ENCODE data around the gene FGD1. TPM values are rescaled to one million over a fixed set of nuclear protein-coding genes. Genes with fewer than 3 reads are reported as not detected.
A peak's percentile ranks its signal among the peaks of the same experiment; 100 is the strongest.
"Not testable (repeated sequence)": the region's sequence is repeated elsewhere in the genome, so short reads cannot be mapped to it uniquely, and the experiment has no call there.

The FGD1 gene
- total RNA-seq (under 1 TPM in 1 of 2 experiments, not detected in 1; 0.11 TPM), polyA plus RNA-seq (1 to 10 TPM in 2 of 3 donors, under 1 TPM in 1; 0.89 to 1.8 (median 1.0) TPM), total RNA-seq (0 to 0.43 (median 0.03) reads per million in 6 experiments)

GRCh38 chrX:54495814-54496516 is at the start of gene FGD1:
FGD1 (minus strand) TSS chrX:54496234; CDS start chrX:54495432, 802 bp downstream.
- H3K36me3 Mint-ChIP-seq = peaks cover 0 to 3% (median 3%) of the 10 kb centered on the region in 3 donors
- H3K27ac Mint-ChIP-seq = peak within 1 kb of the TSS in 4 of 10 donors; percentile 22 to 64 (median 24)
- POLR2A ChIA-PET = no interaction called here
- ATAC-seq (peak; percentile 42 to 70), DNase-seq (peak in 5 of 10 donors; percentile 1 to 43 (median 19))
- H3K4me3 Mint-ChIP-seq = peak within 1 kb of the TSS; percentile 54 to 85 (median 74)
- H3K4me1 Mint-ChIP-seq = peaks cover 0 to 13% (median 8%) of the 10 kb centered on the region in 4 donors
- peaks cover 13 to 46% (median 31%) of the 10 kb centered on the region in 5 donors for H3K27me3 Mint-ChIP-seq
- peaks cover 0 to 7% (median 0%) of the 10 kb centered on the region in 9 donors for H3K9me3 Mint-ChIP-seq

GRCh38 chrX:54542239-54542638 is 46.2 kb upstream of the FGD1 start:
- H3K4me1 Mint-ChIP-seq, H3K27me3 Mint-ChIP-seq, POLR2A ChIA-PET, ATAC-seq, H3K4me3 Mint-ChIP-seq, H3K9me3 Mint-ChIP-seq, H3K27ac Mint-ChIP-seq, DNase-seq: not testable (repeated sequence)
- H3K36me3 Mint-ChIP-seq = peaks cover 4 to 77% (median 17%) of the 10 kb centered on the region in 3 donors

GRCh38 chrX:54540289-54540688 is 44.3 kb upstream of the FGD1 start:
- POLR2A ChIA-PET = no interaction called here
- no peak overlapping the region for H3K4me3 Mint-ChIP-seq
- peaks cover 0 to 2% (median 0%) of the 10 kb centered on the region in 9 donors for H3K9me3 Mint-ChIP-seq
- peaks cover 4 to 81% (median 17%) of the 10 kb centered on the region in 3 donors for H3K36me3 Mint-ChIP-seq
- no peak overlapping the region for H3K27ac Mint-ChIP-seq
- no peaks in the 10 kb centered on the region for H3K27me3 Mint-ChIP-seq
- ATAC-seq (no peak), DNase-seq (no peak)
- H3K4me1 Mint-ChIP-seq = peaks cover 1 to 7% (median 5%) of the 10 kb centered on the region in 4 donors

GRCh38 chrX:54534271-54534670 is 38.2 kb upstream of the FGD1 start:
- Mint-ChIP-seq H3K4me3 (peak overlapping the region in 8 of 10 donors; percentile 0 to 70 (median 42)), H3K27ac (peak overlapping the region in 3 of 10 donors; percentile 36 to 78 (median 57)), H3K36me3 (peaks cover 0 to 51% (median 3%) of the 10 kb centered on the region in 3 donors), H3K9me3 (peaks cover 0 to 4% (median 0%) of the 10 kb centered on the region in 9 donors), H3K27me3 (no peaks in the 10 kb centered on the region), H3K4me1 (peaks cover 15 to 49% (median 40%) of the 10 kb centered on the region in 4 donors)
- no peak for ATAC-seq
- no peak for DNase-seq
- POLR2A ChIA-PET = interaction anchor here (0.9 kb wide), 1 partner anchor 352 kb away, joined by 3 read pairs; no protein-coding TSS in a partner anchor

- DNase-seq = peak in 1 of 10 donors; percentile 4
- peaks cover 3 to 25% (median 5%) of the 10 kb centered on the region in 3 donors for H3K36me3 Mint-ChIP-seq
These were observed 34.4 kb upstream of the FGD1 start for GRCh38 chrX:54530357-54530900.

GRCh38 chrX:54529552-54530356 is 33.7 kb upstream of the FGD1 start, which contains the start of gene GNL3L:
GNL3L (plus strand) TSS chrX:54530219; CDS start chrX:54532567, 2,348 bp downstream.
- Mint-ChIP-seq H3K4me3 (peak within 1 kb of the TSS; percentile 88 to 96 (median 94)), H3K4me1 (peaks cover 14 to 41% (median 34%) of the 10 kb centered on the region in 4 donors), H3K9me3 (peaks cover 0 to 9% (median 3%) of the 10 kb centered on the region in 9 donors), H3K27ac (peak within 1 kb of the TSS; percentile 90 to 98 (median 97)), H3K27me3 (no peaks in the 10 kb centered on the region), H3K36me3 (peaks cover 3 to 23% (median 5%) of the 10 kb centered on the region in 3 donors)
- ATAC-seq (peak; percentile 89 to 90), DNase-seq (peak; percentile 68 to 90 (median 76))
- POLR2A ChIA-PET = interaction anchor here (0.5 to 2.9 kb wide), 9 partner anchors 89 to 846 kb away, joined by 3 to 37 read pairs (median 4); partner anchors contain the start of genes APEX2, PHF8 and TSR2

More at GRCh38 chrX:54530357-54530900, 34.4 kb upstream of the FGD1 start:
- no peaks in the 10 kb centered on the region for H3K27me3 Mint-ChIP-seq
- peak overlapping the region; percentile 90 to 98 (median 97) for H3K27ac Mint-ChIP-seq
- H3K4me1 Mint-ChIP-seq = peaks cover 14 to 44% (median 35%) of the 10 kb centered on the region in 4 donors
- peak overlapping the region; percentile 88 to 96 (median 94) for H3K4me3 Mint-ChIP-seq
- POLR2A ChIA-PET = interaction anchor here (0.7 to 2.9 kb wide), 9 partner anchors 90 to 846 kb away, joined by 3 to 37 read pairs (median 5); partner anchors contain the start of genes APEX2, PHF8 and TSR2
- ATAC-seq = peak; percentile 30 to 32
- peaks cover 0 to 9% (median 3%) of the 10 kb centered on the region in 9 donors for H3K9me3 Mint-ChIP-seq

GRCh38 chrX:54529151-54529550 is 33.1 kb upstream of the FGD1 start:
- H3K9me3 Mint-ChIP-seq = peaks cover 0 to 9% (median 3%) of the 10 kb centered on the region in 9 donors
- H3K36me3 Mint-ChIP-seq = peaks cover 1 to 17% (median 5%) of the 10 kb centered on the region in 3 donors
- H3K4me1 Mint-ChIP-seq = peaks cover 11 to 35% (median 28%) of the 10 kb centered on the region in 4 donors
- H3K27ac Mint-ChIP-seq = peak overlapping the region; percentile 88 to 98 (median 97)
- no peak for ATAC-seq
- H3K27me3 Mint-ChIP-seq = no peaks in the 10 kb centered on the region
- POLR2A ChIA-PET = interaction anchor here (1.2 to 2.9 kb wide), 4 partner anchors 89 to 485 kb away, joined by 3 to 37 read pairs (median 10); partner anchors contain the start of genes PHF8 and TSR2
- DNase-seq = no peak
- H3K4me3 Mint-ChIP-seq = peak overlapping the region; percentile 87 to 96 (median 93)

- DNase-seq = no peak
- ATAC-seq = no peak
- H3K4me1 Mint-ChIP-seq = peaks cover 0 to 2% (median 0%) of the 10 kb centered on the region in 4 donors
- no peak overlapping the region for H3K4me3 Mint-ChIP-seq
- peaks cover 0 to 5% (median 5%) of the 10 kb centered on the region in 3 donors for H3K36me3 Mint-ChIP-seq
- H3K27ac Mint-ChIP-seq = no peak overlapping the region
- POLR2A ChIA-PET = no interaction called here
- peaks cover 0 to 17% (median 5%) of the 10 kb centered on the region in 5 donors for H3K27me3 Mint-ChIP-seq
- H3K9me3 Mint-ChIP-seq = peaks cover 0 to 8% (median 0%) of the 10 kb centered on the region in 9 donors
These were observed 13.4 kb upstream of the FGD1 start for GRCh38 chrX:54509400-54509799.

- peaks cover 0 to 13% (median 8%) of the 10 kb centered on the region in 4 donors for H3K4me1 Mint-ChIP-seq
- ATAC-seq = no peak
- H3K36me3 Mint-ChIP-seq = peaks cover 0 to 3% (median 3%) of the 10 kb centered on the region in 3 donors
- H3K27ac Mint-ChIP-seq = peak overlapping the region in 2 of 10 donors; percentile 23 to 64
- peaks cover 13 to 46% (median 31%) of the 10 kb centered on the region in 5 donors for H3K27me3 Mint-ChIP-seq
- POLR2A ChIA-PET = no interaction called here
- peaks cover 0 to 7% (median 0%) of the 10 kb centered on the region in 9 donors for H3K9me3 Mint-ChIP-seq
- no peak for DNase-seq
- H3K4me3 Mint-ChIP-seq = peak overlapping the region; percentile 52 to 85 (median 74)
These were observed 902 bp upstream of the FGD1 start for GRCh38 chrX:54496936-54497335.

GRCh38 chrX:54496517-54496852 is 451 bp upstream of the FGD1 start:
- Mint-ChIP-seq H3K27ac (peak overlapping the region in 4 of 10 donors; percentile 22 to 64 (median 24)), H3K4me3 (peak overlapping the region; percentile 52 to 85 (median 74)), H3K9me3 (peaks cover 0 to 7% (median 0%) of the 10 kb centered on the region in 9 donors), H3K27me3 (peaks cover 13 to 46% (median 31%) of the 10 kb centered on the region in 5 donors), H3K4me1 (peaks cover 0 to 13% (median 8%) of the 10 kb centered on the region in 4 donors), H3K36me3 (peaks cover 0 to 3% (median 3%) of the 10 kb centered on the region in 3 donors)
- POLR2A ChIA-PET = no interaction called here
- DNase-seq (no peak), ATAC-seq (no peak)

- ATAC-seq (peak; percentile 29 to 61), DNase-seq (peak in 2 of 10 donors; percentile 3 to 9)
- peak overlapping the region; percentile 19 to 77 (median 69) for H3K4me3 Mint-ChIP-seq
These were observed 833 bp downstream of the FGD1 start for GRCh38 chrX:54494989-54495813.

More at GRCh38 chrX:54494989-54495813, 833 bp downstream of the FGD1 start:
- peaks cover 0 to 3% (median 3%) of the 10 kb centered on the region in 3 donors for H3K36me3 Mint-ChIP-seq
- no peak overlapping the region for H3K27ac Mint-ChIP-seq
- peaks cover 16 to 46% (median 31%) of the 10 kb centered on the region in 5 donors for H3K27me3 Mint-ChIP-seq
- H3K9me3 Mint-ChIP-seq = peaks cover 0 to 7% (median 0%) of the 10 kb centered on the region in 9 donors
- POLR2A ChIA-PET = no interaction called here
- peaks cover 0 to 13% (median 7%) of the 10 kb centered on the region in 4 donors for H3K4me1 Mint-ChIP-seq
